Stimulated activated CD8-positive, alpha-beta memory T cell treated with anti-CD3 and anti-CD28 coated beads, Interleukin-12 subunit alpha, Interleukin-12 subunit beta, amount 100 ng/mL, for 24 hours (primary cell): ENCODE results near the gene FAM98C.
"Not testable (repeated sequence)": the region's sequence is repeated elsewhere in the genome, so short reads cannot be mapped to it uniquely, and the experiment has no call there.

Experiments used
- DNase-seq: peaks from one replicate; pipeline ENCODE4 v3.0.0-alpha.2; 2020; ENCODE audit errors: extremely low read depth

The FAM98C gene

GRCh38 chr19:38402967-38403674, at the start of gene FAM98C:
Gene FAM98C (plus strand): TSS chr19:38403093. CDS start chr19:38403154, 61 bp downstream.
- peak; percentile 86 for DNase-seq

- DNase-seq, result no peak
These were observed 46.9 kb upstream of the FAM98C start for GRCh38 chr19:38355728-38356725.

GRCh38 chr19:38358071-38358470, 44.8 kb upstream of the FAM98C start:
- no peak for DNase-seq

GRCh38 chr19:38359242-38360021, 43.5 kb upstream of the FAM98C start:
- DNase-seq, result no peak

- no peak for DNase-seq
These were observed 42.5 kb upstream of the FAM98C start for GRCh38 chr19:38360351-38360750.

- DNase-seq, result no peak
These were observed 41.9 kb upstream of the FAM98C start for GRCh38 chr19:38360839-38361631.

- peak; percentile 46 for DNase-seq
These were observed 41.2 kb upstream of the FAM98C start for GRCh38 chr19:38361633-38362075.

GRCh38 chr19:38362076-38362945, 40.6 kb upstream of the FAM98C start:
- peak; percentile 52 for DNase-seq

GRCh38 chr19:38362946-38363688, 39.8 kb upstream of the FAM98C start:
- DNase-seq, result not testable (repeated sequence)

GRCh38 chr19:38367041-38367440, 35.9 kb upstream of the FAM98C start:
- DNase-seq, result no peak

- DNase-seq, result no peak
These were observed 33.3 kb upstream of the FAM98C start for GRCh38 chr19:38369584-38369983.

GRCh38 chr19:38370299-38370698, 32.6 kb upstream of the FAM98C start:
- no peak for DNase-seq

GRCh38 chr19:38371081-38371480, 31.8 kb upstream of the FAM98C start:
- DNase-seq, result no peak

GRCh38 chr19:38373907-38374331, 29.0 kb upstream of the FAM98C start:
- DNase-seq, result no peak

- DNase-seq, result peak; percentile 94
These were observed 28.4 kb upstream of the FAM98C start, which contains the start of gene PSMD8 for GRCh38 chr19:38374332-38375097. Gene PSMD8 (plus strand): TSS chr19:38374571. CDS start chr19:38374602, 31 bp downstream.

GRCh38 chr19:38375098-38375493, 27.8 kb upstream of the FAM98C start:
- DNase-seq, result no peak

- no peak for DNase-seq
These were observed 27.1 kb upstream of the FAM98C start for GRCh38 chr19:38375748-38376147.

- no peak for DNase-seq
These were observed 26.3 kb upstream of the FAM98C start for GRCh38 chr19:38376576-38376975.
